Karpas-422 (cell line): ENCODE measurements around the gene MTMR3. TPM values are rescaled to one million over a fixed set of nuclear protein-coding genes. Genes with fewer than 3 reads are reported as not detected.

ENCODE experiments used
- DNase-seq: peaks from one replicate; pipeline ENCODE4 v3.0.0-alpha.2; 2015
- H2AFZ ChIP-seq: fragments of 200-600 bp; sonication (generic); 2 replicates; pipeline ENCODE4 v1.6.1; 2014; ENCODE audit warnings: antibody characterized with exemption, low read length, mixed read lengths
- H3K27ac ChIP-seq: fragments of 200-600 bp; sonication (generic); 2 replicates; pipeline ENCODE4 v1.5.1; 2014; ENCODE audit warnings: mild to moderate bottlenecking, low read length, moderate library complexity
- H3K27me3 ChIP-seq: fragments of 200-600 bp; sonication (generic); 2 replicates; pipeline ENCODE4 v1.6.1; 2014; ENCODE audit warnings: low read length, mixed read lengths
- H3K36me3 ChIP-seq: fragments of 200-600 bp; sonication (generic); 2 replicates; pipeline ENCODE4 v1.6.1; 2014; ENCODE audit warnings: low read length, mixed read lengths; ENCODE audit not compliant: insufficient read depth
- H3K4me1 ChIP-seq: fragments of 200-600 bp; sonication (generic); 2 replicates; pipeline ENCODE4 v1.6.1; 2014; ENCODE audit warnings: mild to moderate bottlenecking, low read length, mixed read lengths
- H3K4me2 ChIP-seq: fragments of 200-600 bp; sonication (generic); 2 replicates; pipeline ENCODE4 v1.6.1; 2014; ENCODE audit warnings: low read length, low read depth, mild to moderate bottlenecking; ENCODE audit not compliant: poor library complexity, severe bottlenecking
- H3K4me3 ChIP-seq: fragments of 200-600 bp; sonication (generic); 2 replicates; pipeline ENCODE4 v1.5.1; 2014; ENCODE audit warnings: mild to moderate bottlenecking, antibody characterized with exemption, low read length, mixed read lengths
- H3K79me2 ChIP-seq: fragments of 200-600 bp; sonication (generic); 2 replicates; pipeline ENCODE4 v1.6.1; 2014; ENCODE audit warnings: mild to moderate bottlenecking, low read length, mixed read lengths
- H3K9ac ChIP-seq: fragments of 200-600 bp; sonication (generic); 2 replicates; pipeline ENCODE4 v1.6.0; 2014; ENCODE audit warnings: low read length
- H3K9me2 ChIP-seq: fragments of 200-600 bp; sonication (generic), shearing (Covaris generic); replicated peaks from 2 replicates; pipeline ENCODE4 v1.6.0; 2014; ENCODE audit warnings: mild to moderate bottlenecking, low read length, moderate library complexity; ENCODE audit not compliant: insufficient read depth
- H3K9me3 ChIP-seq: fragments of 300-700, 200-600 bp; sonication (generic); 2 replicates; pipeline ENCODE4 v1.6.1; 2014; ENCODE audit warnings: low read length, mixed read lengths
- H4K20me1 ChIP-seq: fragments of 200-600 bp; sonication (generic); 2 replicates; pipeline ENCODE4 v1.6.1; 2014; ENCODE audit warnings: mild to moderate bottlenecking, antibody characterized with exemption, low read length, low read depth; ENCODE audit not compliant: insufficient read depth
- total RNA-seq: library from RNA; depleted of rRNA; stranded (reverse); fragments of >200 nt; shearing (Covaris generic); gene quantifications from 2 replicates; pipeline ENCODE4 v1.2.3, GENCODE V29; 2014; ENCODE audit warnings: low replicate concordance

MTMR3 gene
- total RNA-seq, 1 experiment from 2014 or later, result 11.3 TPM

DNA sequence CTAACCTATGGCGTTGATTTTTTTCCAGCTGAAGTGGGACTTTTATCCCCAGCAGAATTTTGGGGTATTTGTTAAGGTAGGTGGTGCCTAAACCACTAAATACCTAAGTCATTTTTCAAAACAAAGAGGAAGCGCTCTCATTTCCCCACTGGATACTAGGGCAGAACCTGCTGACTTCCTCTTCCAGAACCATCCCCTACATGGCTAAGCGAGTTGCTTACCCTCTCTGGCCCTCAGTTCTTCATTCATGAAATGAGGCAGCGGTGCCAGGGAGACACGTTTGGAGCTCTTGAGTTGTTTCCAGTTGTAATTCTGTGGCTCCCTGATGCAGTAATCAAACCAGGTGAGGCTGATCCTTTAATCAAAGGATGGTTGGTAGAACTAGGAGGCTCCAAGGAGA lies 10.0 kb upstream of the MTMR3 start:
- peaks cover 33% of the 10 kb centered on the region for H3K4me1 ChIP-seq
- no peak overlapping the region for H3K27ac ChIP-seq
- no peak overlapping the region for H3K9ac ChIP-seq
- H4K20me1 ChIP-seq, result no peaks in the 10 kb centered on the region
- H3K36me3 ChIP-seq, result no peaks in the 10 kb centered on the region
- no peaks in the 10 kb centered on the region for H3K27me3 ChIP-seq
- no peak overlapping the region for H2AFZ ChIP-seq
- H3K4me2 ChIP-seq, result no peak overlapping the region
- H3K4me3 ChIP-seq, result no peak overlapping the region
- no peaks in the 10 kb centered on the region for H3K79me2 ChIP-seq
- no peaks in the 10 kb centered on the region for H3K9me3 ChIP-seq
- no peak for DNase-seq
- no peaks in the 10 kb centered on the region for H3K9me2 ChIP-seq

DNA sequence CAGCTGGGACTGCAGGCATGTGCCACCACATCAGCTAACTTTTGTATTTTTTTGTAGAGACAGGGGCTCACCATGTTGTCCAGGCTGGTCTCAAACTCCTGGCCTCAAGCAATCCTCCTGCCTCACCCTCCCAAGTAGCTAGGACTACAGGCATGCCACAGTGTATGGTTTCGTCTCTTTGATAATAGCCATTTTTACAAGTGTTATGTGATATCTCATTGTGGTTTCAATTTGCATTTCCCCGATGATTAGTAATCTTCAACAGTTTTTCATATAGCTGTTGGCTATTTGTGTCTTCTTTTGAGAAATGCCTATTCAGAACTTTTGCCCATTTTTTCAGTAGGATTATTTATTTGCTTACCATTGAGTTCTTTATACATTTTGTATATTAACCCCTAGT lies 9.0 kb upstream of the MTMR3 start:
- peak; percentile 57 for DNase-seq
- no peaks in the 10 kb centered on the region for H4K20me1 ChIP-seq
- H3K36me3 ChIP-seq, result no peaks in the 10 kb centered on the region
- H2AFZ ChIP-seq, result no peak overlapping the region
- H3K4me2 ChIP-seq, result peak overlapping the region; percentile 16
- H3K27ac ChIP-seq, result no peak overlapping the region
- H3K79me2 ChIP-seq, result no peaks in the 10 kb centered on the region
- H3K4me3 ChIP-seq, result no peak overlapping the region
- H3K9ac ChIP-seq, result no peak overlapping the region
- H3K4me1 ChIP-seq, result peaks cover 33% of the 10 kb centered on the region
- no peaks in the 10 kb centered on the region for H3K9me3 ChIP-seq
- H3K9me2 ChIP-seq, result no peaks in the 10 kb centered on the region
- no peaks in the 10 kb centered on the region for H3K27me3 ChIP-seq

GRCh38 chr22:29877620-29878019 lies 5.4 kb upstream of the MTMR3 start:
- Histone ChIP-seq H3K27ac (no peak overlapping the region), H2AFZ (no peak overlapping the region), H4K20me1 (no peaks in the 10 kb centered on the region), H3K9me3 (no peaks in the 10 kb centered on the region), H3K4me3 (no peak overlapping the region), H3K4me2 (no peak overlapping the region), H3K27me3 (no peaks in the 10 kb centered on the region), H3K9me2 (no peaks in the 10 kb centered on the region), H3K36me3 (no peaks in the 10 kb centered on the region), H3K79me2 (no peaks in the 10 kb centered on the region), H3K9ac (no peak overlapping the region), H3K4me1 (peaks cover 19% of the 10 kb centered on the region)
- DNase-seq, result no peak

DNA sequence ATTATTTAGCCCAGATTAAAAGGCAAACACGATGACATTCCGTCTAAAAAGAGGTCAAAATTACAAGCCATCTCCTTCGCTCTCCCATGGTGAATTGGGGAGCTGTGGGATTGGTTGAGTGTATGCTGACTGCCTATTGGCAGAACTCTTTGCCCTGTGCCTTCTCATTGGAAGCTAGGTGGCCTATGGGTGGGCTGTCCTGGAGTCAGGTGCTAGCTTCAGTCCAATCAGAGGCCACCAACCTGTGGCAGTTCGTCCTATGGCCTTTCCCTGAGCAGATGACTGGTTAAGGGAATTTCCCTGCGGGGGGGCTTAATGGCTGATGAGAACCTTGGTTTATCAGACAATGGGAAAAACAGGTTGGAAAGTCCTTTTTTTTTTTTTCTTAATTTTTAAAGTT lies 3.2 kb upstream of the MTMR3 start:
- no peaks in the 10 kb centered on the region; the same call in 1 of the 2 replicates for H4K20me1 ChIP-seq
- H2AFZ ChIP-seq, result no peak overlapping the region
- no peaks in the 10 kb centered on the region for H3K36me3 ChIP-seq
- H3K4me1 ChIP-seq, result peaks cover 6% of the 10 kb centered on the region
- DNase-seq, result peak; percentile 53
- peaks cover 4% of the 10 kb centered on the region; the same call in 1 of the 2 replicates for H3K79me2 ChIP-seq
- H3K27ac ChIP-seq, result no peak overlapping the region
- no peaks in the 10 kb centered on the region for H3K9me2 ChIP-seq
- no peak overlapping the region for H3K4me3 ChIP-seq
- no peaks in the 10 kb centered on the region for H3K9me3 ChIP-seq
- no peaks in the 10 kb centered on the region for H3K27me3 ChIP-seq
- H3K9ac ChIP-seq, result no peak overlapping the region
- no peak overlapping the region for H3K4me2 ChIP-seq

- Histone ChIP-seq H3K27ac (no peak overlapping the region), H3K36me3 (no peaks in the 10 kb centered on the region), H3K9me2 (no peaks in the 10 kb centered on the region), H3K4me1 (peaks cover 6% of the 10 kb centered on the region), H4K20me1 (peaks cover 27% of the 10 kb centered on the region), H3K9ac (no peak overlapping the region), H3K27me3 (no peaks in the 10 kb centered on the region), H3K79me2 (peaks cover 4% of the 10 kb centered on the region; the same call in 1 of the 2 replicates), H3K9me3 (no peaks in the 10 kb centered on the region), H3K4me3 (peak overlapping the region; percentile 99), H3K4me2 (peak overlapping the region; percentile 92), H2AFZ (no peak overlapping the region)
- no peak for DNase-seq
These were observed 294 bp upstream of the MTMR3 start for GRCh38 chr22:29882716-29883044.

GRCh38 chr22:29883775-29884097 lies 762 bp downstream of the MTMR3 start:
- Histone ChIP-seq H3K9me3 (no peaks in the 10 kb centered on the region), H3K27ac (no peak overlapping the region), H3K4me3 (peak overlapping the region; percentile 99), H4K20me1 (peaks cover 27% of the 10 kb centered on the region), H3K4me2 (peak overlapping the region; percentile 92), H3K79me2 (peaks cover 4% of the 10 kb centered on the region; the same call in 1 of the 2 replicates), H3K36me3 (no peaks in the 10 kb centered on the region), H3K9me2 (no peaks in the 10 kb centered on the region), H3K4me1 (peaks cover 6% of the 10 kb centered on the region), H2AFZ (peak overlapping the region; percentile 100), H3K9ac (peak overlapping the region; percentile 95), H3K27me3 (no peaks in the 10 kb centered on the region)
- DNase-seq, result no peak

GRCh38 chr22:29885610-29886009 lies 2.6 kb downstream of the MTMR3 start:
- Histone ChIP-seq H3K4me2 (no peak overlapping the region), H2AFZ (no peak overlapping the region), H3K79me2 (peaks cover 4% of the 10 kb centered on the region; the same call in 1 of the 2 replicates), H3K9me3 (no peaks in the 10 kb centered on the region), H3K27ac (no peak overlapping the region), H3K9me2 (no peaks in the 10 kb centered on the region), H3K4me3 (no peak overlapping the region), H3K36me3 (no peaks in the 10 kb centered on the region), H3K27me3 (no peaks in the 10 kb centered on the region), H4K20me1 (peaks cover 30% of the 10 kb centered on the region), H3K9ac (no peak overlapping the region), H3K4me1 (peaks cover 6% of the 10 kb centered on the region)
- no peak for DNase-seq

DNA sequence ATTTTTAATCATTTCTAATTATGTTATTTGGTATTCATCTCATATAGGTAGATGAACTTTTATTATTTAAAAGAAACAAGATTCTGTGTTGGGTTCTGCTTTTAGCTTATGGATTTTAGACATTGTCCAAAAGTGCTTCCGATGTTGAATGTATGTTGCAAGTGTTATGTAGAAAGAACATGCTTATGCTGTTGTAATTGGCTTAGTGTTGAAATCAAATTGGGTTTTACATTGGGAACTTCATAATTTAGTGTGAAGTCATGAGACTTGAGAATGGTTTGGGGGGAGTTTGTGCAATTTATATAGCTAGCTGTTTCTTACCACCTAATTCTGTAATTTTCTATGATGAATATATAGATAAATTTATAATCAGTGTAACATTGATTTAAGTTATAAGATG lies 3.6 kb downstream of the MTMR3 start:
- Histone ChIP-seq H3K4me3 (no peak overlapping the region), H2AFZ (no peak overlapping the region), H3K27me3 (no peaks in the 10 kb centered on the region), H3K27ac (no peak overlapping the region), H3K4me2 (no peak overlapping the region), H4K20me1 (peaks cover 32% of the 10 kb centered on the region), H3K79me2 (peaks cover 4% of the 10 kb centered on the region; the same call in 1 of the 2 replicates), H3K9me2 (no peaks in the 10 kb centered on the region), H3K36me3 (no peaks in the 10 kb centered on the region), H3K4me1 (peaks cover 6% of the 10 kb centered on the region), H3K9me3 (no peaks in the 10 kb centered on the region), H3K9ac (no peak overlapping the region)
- no peak for DNase-seq

DNA sequence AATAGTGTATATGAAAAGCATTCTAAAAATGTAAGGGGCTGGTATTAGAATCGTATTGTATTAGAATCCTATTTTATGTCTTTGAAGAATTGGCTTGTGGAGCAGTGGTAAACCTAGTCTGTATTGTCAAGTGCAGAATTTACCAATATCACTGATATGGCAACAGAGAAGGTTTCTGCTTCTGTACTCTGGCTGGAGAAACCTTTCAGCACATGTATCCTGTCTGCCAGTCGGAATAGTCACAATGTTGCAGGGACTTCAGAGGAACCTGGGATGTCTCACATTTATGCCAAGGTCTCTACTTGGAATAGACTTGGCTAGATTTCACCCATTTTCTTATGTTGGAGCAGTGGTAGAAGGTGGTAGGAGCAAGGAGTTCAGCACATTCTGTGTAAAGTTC lies 4.4 kb downstream of the MTMR3 start:
- H4K20me1 ChIP-seq, result peaks cover 32% of the 10 kb centered on the region
- H3K9me3 ChIP-seq, result no peaks in the 10 kb centered on the region
- H3K9me2 ChIP-seq, result no peaks in the 10 kb centered on the region
- no peak overlapping the region for H3K4me2 ChIP-seq
- H3K79me2 ChIP-seq, result peaks cover 4% of the 10 kb centered on the region; the same call in 1 of the 2 replicates
- H3K4me1 ChIP-seq, result peaks cover 6% of the 10 kb centered on the region
- H3K9ac ChIP-seq, result no peak overlapping the region
- no peaks in the 10 kb centered on the region for H3K36me3 ChIP-seq
- H2AFZ ChIP-seq, result no peak overlapping the region
- no peak overlapping the region for H3K4me3 ChIP-seq
- no peaks in the 10 kb centered on the region for H3K27me3 ChIP-seq
- DNase-seq, result no peak
- no peak overlapping the region for H3K27ac ChIP-seq
